NCI-H526 (cell line): ENCODE results near the gene ADORA2B.
"Not testable (repeated sequence)": the region's sequence is repeated elsewhere in the genome, so short reads cannot be mapped to it uniquely, and the experiment has no call there.

Experiments used
- DNase-seq, 2 experiments: peaks; one replicate each; lab custom pipeline; 2025; lab: John Stamatoyannopoulos, UW

Gene ADORA2B

GRCh38 chr17:15944759-15945526 is at the start of gene ADORA2B:
Gene ADORA2B (plus strand): TSS chr17:15945130. CDS start chr17:15945249, 119 bp downstream.
- peak in 1 of 2 experiments; percentile 66 for DNase-seq

GRCh38 chr17:15896277-15896676 is 48.7 kb upstream of the ADORA2B start:
- no peak for DNase-seq

- no peak for DNase-seq
These were observed 48.1 kb upstream of the ADORA2B start for GRCh38 chr17:15896834-15897233.

GRCh38 chr17:15899596-15899995 is 45.3 kb upstream of the ADORA2B start:
- DNase-seq, result not testable (repeated sequence)

GRCh38 chr17:15900871-15901270 is 44.1 kb upstream of the ADORA2B start:
- peak in 1 of 2 experiments; percentile 20 for DNase-seq

- DNase-seq, result not testable (repeated sequence)
These were observed 39.7 kb upstream of the ADORA2B start for GRCh38 chr17:15905236-15905635.

GRCh38 chr17:15907290-15907689 is 37.6 kb upstream of the ADORA2B start:
- DNase-seq, result no peak

GRCh38 chr17:15908378-15908777 is 36.6 kb upstream of the ADORA2B start:
- DNase-seq, result no peak

GRCh38 chr17:15909481-15909991 is 35.4 kb upstream of the ADORA2B start:
- DNase-seq, result no peak

- no peak for DNase-seq
These were observed 34.1 kb upstream of the ADORA2B start for GRCh38 chr17:15910791-15911190.

GRCh38 chr17:15911701-15912100 is 33.2 kb upstream of the ADORA2B start:
- not testable (repeated sequence) for DNase-seq

- DNase-seq, result no peak
These were observed 32.4 kb upstream of the ADORA2B start for GRCh38 chr17:15912416-15912955.

GRCh38 chr17:15913826-15914225 is 31.1 kb upstream of the ADORA2B start:
- DNase-seq, result no peak

GRCh38 chr17:15914400-15915170 is 30.3 kb upstream of the ADORA2B start:
- no peak for DNase-seq

GRCh38 chr17:15915961-15916360 is 29.0 kb upstream of the ADORA2B start:
- no peak for DNase-seq

- DNase-seq, result no peak
These were observed 27.9 kb upstream of the ADORA2B start for GRCh38 chr17:15917021-15917437.

- DNase-seq, result peak in 1 of 2 experiments; percentile 3
These were observed 27.4 kb upstream of the ADORA2B start for GRCh38 chr17:15917438-15918027.

- no peak for DNase-seq
These were observed 26.7 kb upstream of the ADORA2B start for GRCh38 chr17:15918261-15918660.

- DNase-seq, result no peak
These were observed 26.2 kb upstream of the ADORA2B start for GRCh38 chr17:15918661-15919259.

- no peak for DNase-seq
These were observed 25.5 kb upstream of the ADORA2B start for GRCh38 chr17:15919466-15919865.

- no peak for DNase-seq
These were observed 24.1 kb upstream of the ADORA2B start for GRCh38 chr17:15920758-15921239.

GRCh38 chr17:15921640-15922039 is 23.3 kb upstream of the ADORA2B start:
- DNase-seq, result no peak
